Stimulated activated CD4-positive, alpha-beta T cell treated with anti-CD3 and anti-CD28 coated beads, Interleukin-4, amount 100 ng/mL, for 48 hours (primary cell): ENCODE measurements around the gene RASAL2.
"Not testable (repeated sequence)": the region's sequence is repeated elsewhere in the genome, so short reads cannot be mapped to it uniquely, and the experiment has no call there.

Experiments used
- DNase-seq, 2 donors: peaks; one replicate each; pipeline ENCODE4 v3.0.0-alpha.2; 2020; ENCODE audit warnings: low read depth in 2 of 2

Gene RASAL2

DNA sequence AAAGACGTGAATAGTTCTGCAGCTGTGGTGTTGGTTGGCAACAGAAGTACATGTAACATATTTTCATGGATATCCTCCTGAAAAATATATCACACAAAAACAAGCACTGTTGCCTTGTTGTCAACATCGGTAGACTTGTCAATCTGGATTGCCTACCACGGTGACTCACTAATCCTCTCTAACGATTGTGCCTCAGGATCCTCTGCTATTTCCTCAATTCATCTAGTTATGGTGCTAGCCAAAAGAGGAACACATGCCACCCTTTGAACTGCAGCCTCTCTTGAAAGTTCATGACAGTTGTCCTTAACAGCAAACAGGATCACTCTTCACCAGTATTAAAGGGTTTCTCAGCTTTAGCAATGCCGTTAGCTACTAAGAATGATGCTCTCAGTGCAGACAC lies 25.7 kb downstream of the RASAL2 start:
- DNase-seq: no peak

DNA sequence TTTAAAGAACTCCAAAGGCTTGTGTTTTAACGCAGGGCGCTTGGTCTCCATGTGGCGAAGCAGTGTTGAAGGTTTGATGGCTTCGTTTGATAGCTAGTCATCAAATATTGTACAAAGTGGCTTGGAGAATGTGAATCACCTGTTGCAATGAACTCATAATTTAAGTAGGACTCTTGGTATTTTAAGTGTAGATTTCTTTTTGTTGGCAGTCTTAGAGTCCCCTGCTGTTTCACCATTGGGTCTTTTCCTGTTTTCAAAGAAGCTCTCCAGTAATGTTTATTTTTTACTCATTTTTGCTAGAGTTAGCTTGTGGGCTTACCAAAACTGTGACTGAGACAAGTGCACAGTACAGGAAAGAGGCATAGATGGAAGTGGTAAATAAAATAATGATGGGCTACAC lies 26.2 kb downstream of the RASAL2 start:
- no peak for DNase-seq

DNA sequence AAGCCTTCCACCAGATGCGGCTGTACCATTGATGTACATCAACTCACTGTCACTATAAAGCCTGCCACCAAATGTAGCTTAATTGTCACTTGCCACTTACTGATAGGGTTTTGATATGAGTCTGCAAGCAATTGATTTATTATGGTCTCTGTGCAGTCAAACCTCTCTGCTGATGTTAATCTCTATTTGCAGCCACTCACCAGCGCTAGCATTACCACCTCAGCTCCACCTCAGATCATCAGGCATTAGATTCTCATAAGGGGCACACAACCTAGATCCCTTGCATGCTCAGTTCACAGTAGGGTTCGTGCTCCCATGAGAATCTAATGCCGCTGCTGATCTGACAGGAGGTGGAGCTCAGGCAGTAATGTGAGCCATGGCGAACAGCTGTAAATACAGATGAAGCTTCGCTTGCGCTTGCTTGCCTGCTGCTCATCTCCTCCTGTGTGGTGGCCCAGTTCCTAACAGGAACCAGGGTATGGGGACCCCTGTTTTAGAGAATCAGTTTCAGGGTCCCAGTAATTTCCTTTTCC lies 26.7 kb downstream of the RASAL2 start:
- not testable (repeated sequence) for DNase-seq

DNA sequence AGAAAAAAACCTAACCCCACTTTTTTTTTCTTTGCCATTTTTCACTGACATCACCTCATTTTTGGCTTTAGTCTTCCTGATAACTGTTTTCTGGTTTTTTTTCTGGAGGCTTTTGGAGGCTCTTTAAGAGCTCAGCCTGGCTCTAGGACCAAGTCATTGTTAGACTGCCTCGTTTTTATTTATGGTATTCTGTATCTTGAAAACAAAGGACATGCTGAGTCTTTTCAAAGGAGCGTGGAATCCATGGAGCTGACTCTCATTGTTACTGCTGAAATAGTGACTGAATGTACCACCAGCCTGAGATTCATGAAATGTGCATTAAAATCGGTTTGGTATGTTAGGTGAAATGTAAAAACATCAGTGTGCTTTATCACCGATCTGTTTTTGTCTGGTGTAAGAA lies 28.0 kb downstream of the RASAL2 start:
- DNase-seq: no peak

DNA sequence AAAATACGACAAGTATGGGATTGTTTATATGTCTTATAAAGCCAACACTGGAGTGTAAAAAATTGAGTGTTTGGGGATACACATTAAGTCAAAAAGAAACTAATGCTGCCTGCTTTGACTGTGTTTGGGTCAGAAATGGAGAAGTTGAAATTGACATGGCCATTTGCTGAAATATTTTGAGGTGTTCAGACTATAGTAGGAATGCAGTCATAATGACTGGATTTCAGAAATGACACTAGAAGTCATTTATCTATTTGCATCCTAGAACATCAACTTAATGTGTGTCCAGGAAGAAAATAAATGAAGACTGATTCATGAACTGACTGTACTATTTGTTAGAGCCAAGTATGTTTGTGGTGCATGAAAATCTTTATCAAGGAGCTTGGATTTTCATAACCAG lies 28.4 kb downstream of the RASAL2 start:
- DNase-seq: no peak

DNA sequence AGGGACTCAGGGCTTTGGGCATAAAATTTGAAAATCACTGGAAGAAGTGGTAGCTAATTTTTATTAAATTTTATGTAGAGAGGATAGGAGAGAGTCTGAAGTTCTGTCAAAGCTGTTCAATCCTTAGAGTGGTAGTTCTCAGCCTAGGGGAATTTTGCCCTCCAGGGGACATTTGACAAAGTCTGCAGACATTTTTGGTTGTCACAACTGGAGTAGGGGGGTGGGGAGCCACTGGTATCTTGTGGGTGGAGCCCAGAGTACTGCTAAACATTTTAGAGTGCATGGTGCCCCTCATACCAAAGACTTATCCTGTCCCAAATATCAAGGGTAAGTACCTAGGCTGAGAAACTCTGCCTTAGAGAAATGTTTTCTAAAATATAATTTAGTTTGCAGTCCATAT lies 30.2 kb downstream of the RASAL2 start:
- DNase-seq: no peak

DNA sequence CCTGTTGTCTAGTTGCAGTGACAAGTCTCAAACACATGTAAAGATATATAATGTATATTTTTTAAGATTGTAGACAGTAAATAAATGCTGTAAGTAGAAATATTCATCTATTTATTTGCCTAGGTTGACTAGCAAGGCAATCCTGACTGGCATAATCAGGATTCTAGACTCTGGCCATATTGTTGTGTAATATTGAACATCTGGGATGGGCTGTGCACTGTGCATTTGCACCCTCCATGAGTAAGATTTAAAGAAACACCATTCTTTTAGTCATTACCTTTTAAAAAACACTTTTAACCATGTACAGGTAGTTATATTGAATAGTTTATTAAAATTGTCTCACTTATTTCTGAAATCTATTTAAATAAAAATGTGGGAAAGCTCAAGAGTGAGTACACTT lies 32.4 kb downstream of the RASAL2 start:
- no peak for DNase-seq

DNA sequence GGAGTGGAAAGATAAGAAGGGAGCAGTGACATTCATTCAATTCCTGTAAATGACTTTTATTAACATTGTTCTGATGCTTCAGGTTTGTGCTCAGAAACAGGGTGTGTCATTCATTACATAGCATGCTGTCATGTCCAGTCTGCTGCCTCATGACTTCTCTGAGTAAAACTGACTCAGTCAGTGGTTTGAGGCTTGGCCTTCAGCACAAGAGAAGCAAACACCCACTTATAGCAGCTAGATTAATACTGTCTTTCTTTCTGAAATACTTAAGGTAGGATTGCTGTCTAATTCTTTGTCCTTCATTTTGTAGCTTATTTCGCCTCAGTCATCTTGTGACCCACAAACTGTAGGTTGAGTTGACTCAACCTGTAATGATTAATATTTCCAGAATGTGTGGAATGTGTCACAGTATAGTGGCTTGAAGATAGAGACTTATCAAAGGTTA lies 32.9 kb downstream of the RASAL2 start:
- no peak for DNase-seq

DNA sequence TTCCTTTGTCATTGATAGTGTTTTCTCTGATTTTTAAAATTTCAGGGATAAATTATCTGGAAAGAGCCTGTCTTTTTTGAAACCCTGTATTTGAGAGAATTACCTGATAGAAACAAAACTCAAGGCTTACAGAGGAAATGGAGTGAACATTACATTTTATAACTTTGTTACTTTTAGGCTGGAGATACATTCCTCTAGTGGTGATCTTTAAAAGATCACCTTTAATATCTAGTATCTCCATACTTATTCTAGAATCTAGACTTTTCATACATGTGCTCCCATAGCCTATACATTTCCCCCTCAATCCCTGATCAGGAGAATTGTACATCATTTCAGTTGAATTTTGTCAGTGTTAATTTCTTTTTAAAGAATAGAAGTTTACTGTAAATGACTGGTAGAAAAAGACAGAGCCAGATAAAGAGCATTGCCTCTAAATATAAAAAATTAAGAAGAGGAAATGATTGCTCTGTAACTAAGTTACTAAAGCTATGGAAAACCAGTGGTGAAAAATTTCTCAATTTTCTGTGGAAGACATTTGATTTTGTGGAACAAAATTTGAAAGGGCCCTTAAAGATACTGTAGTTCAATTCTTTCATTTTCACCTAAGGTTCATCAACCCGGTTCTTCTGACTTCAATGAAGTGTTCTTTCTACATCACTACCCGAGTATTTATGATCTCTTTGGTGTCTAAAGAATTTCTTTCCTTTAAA lies 33.7 kb downstream of the RASAL2 start:
- DNase-seq: no peak

DNA sequence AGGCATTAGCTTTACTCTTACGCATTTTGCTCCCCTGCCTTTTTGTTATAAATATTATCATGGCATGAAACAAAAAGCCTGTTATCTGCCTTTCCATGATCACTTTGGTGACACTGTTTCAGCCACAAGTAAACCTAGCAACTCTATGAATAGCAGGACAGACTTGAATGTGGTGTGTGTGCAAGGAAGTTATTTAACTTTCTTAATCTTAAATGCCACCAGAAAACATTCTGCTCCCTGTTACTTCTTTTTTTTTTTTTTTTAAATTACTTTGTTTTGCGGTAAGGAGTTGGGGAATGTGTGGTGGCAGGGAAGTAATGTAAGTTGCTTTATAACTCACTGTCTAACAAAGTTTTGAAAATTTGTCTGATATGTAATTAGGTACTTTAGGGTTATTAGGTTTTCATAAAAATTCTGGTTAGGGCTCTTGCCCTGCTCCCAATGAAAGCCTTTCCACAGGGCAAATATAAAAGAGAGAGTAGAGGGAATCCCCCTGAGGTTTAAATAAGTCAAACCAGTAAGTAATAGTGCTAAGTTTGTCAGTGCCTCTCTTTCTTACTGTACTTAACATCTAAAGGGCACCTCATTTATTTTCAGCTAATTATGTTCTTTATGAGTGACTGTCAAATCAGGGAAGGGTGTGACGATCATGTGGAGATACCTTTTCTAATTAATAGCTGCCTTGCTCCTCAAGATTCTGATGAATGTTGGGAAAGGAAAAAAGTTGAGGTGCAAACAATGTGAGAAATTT lies 39.5 kb downstream of the RASAL2 start:
- DNase-seq: no peak

DNA sequence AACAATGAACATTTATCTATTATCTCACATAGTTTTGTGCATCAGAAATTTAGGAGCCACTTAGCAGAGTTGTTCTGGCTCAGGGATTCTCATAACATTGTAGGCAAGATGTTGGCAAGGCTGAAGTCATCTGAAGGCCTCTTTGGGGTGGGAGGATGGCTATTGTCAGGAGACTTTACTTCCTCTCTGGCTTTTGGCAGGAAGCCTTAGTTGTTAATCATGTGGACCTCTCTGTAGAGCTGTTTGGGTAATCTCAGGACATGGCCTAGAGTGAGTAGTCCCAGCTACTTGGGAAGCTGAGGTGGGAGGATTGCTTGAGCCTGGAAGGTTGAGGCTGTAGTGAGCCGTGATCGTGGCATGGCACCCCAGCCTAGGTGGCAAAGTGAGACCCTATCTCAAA lies 40.2 kb downstream of the RASAL2 start:
- no peak for DNase-seq

DNA sequence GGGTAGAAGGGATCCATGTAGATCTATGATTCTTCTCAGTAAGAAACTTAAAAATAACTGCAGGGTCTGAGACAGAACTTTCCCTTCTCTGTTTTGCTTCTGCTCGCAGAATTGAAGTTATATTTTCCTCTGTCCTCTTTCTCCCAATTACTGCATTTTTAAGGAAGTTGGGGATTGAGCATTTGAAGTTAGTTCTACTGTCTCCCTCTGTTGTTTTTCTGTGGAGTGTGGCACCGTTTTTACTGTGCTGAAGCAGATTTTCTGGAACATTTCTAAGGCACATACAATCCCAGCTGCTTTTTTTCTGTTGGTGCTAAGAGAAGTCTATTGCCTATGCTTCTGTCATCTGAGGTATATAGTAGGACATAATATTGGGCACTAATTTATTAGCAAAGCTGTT lies 43.3 kb downstream of the RASAL2 start:
- no peak for DNase-seq

DNA sequence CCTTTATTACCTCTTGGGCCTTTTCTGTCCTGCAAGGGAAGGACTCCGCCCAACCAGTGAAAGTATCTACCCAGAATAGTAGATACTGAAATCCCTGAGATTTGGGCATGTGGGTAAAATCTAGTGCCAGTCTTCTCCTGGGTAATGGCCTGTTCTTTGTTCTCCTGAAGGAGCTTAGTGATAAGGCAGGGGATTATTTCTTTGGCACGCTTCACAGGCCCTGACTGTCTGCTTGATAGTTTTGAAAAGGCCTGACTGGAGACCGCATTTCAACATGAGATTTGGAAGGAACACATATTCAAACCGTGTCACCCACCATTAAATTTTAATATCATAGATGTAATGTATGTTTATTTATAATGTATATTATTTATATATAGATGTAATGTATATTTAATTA lies 48.9 kb downstream of the RASAL2 start:
- no peak for DNase-seq

DNA sequence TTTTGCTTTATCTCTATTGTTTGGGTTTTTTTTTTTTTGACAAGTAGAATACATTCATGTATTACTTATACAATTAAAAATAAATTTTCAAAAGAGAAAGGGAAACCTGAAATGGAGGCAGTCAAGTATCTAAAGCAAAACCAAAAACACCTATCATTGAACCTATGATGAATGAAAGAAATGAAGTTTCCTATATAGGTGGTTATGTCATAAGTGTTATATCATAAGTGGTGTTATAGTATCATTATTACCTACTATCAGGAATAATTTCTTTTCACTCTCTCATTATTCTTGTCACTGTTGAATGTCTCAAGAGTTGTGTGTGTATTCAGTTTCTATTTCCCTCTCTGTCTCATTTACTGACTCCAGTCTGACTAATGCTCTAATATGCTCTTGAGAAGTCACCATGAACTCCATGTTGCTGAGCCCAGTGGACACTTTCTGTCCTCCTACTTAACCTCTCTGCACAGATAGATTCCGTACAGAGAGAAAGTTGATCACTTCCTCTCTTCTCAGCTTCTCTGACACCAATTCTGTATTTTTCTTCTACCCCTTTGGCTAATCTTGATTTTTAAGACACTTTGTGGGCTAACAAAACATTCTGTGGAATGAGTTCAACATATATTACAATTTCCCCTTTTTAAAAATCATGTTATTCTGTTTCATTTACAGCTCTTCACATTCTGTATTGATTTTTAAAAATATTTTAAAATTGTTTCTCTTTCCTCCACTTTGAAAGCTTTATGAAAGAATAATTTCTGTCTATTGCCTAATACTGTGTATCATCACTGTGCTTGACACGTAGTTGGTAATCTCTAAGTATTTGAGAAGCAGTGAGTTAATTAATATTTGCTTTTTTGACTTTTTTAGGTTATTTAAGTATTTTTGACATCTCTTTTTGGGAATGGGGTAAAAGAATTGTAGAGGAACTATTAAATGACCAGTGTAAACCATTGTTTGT lies 50.1 kb downstream of the RASAL2 start:
- no peak for DNase-seq

DNA sequence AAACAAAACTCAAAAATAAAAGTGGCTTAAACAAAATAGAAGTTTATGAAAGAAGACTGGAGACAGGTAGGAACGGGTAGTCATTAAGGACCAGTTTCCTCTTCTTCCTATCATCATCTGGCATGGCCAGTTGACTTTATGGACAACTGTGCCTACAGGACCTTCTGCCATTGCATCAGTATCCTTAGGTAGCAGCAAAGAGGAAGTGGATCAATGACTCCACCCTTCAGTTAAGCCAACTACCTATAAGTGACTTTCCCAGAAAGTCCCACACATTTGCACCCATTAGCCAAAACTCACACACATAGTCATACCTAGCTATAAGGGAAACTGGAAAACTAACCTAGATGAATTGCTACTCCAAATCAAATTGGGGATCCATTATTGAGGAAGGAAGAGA lies 51.7 kb downstream of the RASAL2 start:
- DNase-seq: no peak

DNA sequence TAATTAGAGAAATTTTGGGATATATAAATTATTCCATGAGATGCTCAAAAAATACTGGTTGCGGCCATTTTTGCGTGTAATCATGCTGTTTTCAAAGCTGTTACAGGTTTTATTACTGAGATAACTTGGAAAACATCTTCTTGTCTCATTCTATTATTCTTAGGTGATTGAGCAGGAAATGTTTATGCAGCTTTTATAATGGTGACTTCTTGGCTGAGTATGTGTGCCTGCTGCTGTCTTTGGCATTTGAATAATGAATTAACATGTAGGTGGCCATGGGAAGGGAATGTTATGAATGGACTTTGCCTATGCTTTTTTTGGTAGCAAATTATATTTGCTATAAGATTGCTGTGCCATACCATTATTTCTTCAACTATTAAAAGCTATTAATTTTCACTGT lies 52.5 kb downstream of the RASAL2 start:
- no peak for DNase-seq

DNA sequence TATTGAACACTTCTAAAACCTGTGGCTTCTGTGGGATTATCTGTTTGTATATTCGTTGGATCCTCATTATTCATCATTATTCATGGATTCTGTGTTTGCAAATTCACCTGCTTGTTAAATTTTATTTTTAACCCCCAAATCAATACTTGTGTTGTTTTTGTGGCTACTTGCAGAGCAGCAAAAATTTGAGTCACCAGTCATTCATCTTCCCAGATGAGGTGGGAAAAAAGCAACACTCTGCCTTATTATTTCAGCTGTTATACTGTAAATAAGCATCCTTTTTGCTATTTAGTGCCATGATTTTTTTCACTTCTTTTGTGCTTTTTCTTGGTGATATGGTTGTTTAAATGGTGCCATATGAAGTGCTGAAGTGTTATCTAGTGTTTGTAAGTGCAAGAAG lies 56.7 kb downstream of the RASAL2 start:
- DNase-seq: no peak

DNA sequence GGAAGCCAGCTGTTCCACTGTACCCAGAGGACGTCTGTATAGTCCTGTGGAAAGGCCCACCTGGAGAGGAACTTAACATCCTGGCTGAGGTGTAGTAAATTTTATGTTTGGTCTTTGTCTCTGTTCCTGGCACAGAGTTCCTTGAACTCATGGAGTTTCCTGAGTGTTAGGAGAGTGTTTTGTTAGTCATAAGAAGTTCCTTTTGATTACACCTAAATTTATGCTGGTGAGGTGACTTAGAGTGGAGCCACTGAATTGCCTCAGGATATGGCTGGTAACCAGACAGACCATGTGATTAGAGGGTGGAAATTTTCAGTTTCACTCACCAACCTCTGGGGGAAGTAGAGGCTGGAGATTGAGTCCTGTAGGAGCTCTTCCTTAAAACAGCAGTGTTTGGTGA lies 57.9 kb downstream of the RASAL2 start:
- DNase-seq: no peak

DNA sequence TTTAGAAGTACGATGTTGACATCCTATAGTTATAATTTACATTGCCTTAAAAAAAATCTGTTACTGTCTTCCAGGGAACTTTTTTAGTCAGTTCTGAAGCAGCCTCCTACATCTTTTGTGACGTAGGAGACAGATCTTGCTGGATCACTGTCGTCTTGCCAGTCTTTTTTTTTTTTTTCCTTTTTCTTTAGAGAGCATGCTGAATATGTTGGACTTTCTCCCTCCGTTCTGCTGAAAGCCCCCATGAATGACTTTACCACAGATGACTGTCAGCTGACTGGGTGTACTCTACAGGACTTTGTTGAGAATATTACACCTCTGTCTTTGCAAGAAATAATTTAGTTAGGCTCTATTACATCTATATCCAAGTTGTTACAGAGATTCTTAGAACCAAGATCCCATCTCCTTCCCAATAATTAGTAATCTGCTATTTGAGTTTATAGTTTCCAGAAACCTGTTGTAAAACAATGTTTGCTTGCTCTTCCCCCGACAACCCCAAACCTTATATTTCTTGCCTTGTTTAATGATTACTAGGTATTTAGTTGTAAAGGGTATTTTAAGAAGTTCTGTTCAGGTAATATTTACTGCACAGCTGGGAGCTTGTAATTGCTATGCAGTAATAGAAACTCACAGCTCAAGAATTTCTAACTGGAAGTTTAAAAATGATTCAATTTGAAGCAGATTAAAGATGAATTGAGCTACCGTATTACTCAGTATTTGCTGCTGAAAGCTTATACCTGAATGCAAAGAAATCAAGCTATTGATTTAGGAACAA lies 61.8 kb downstream of the RASAL2 start:
- DNase-seq: no peak

DNA sequence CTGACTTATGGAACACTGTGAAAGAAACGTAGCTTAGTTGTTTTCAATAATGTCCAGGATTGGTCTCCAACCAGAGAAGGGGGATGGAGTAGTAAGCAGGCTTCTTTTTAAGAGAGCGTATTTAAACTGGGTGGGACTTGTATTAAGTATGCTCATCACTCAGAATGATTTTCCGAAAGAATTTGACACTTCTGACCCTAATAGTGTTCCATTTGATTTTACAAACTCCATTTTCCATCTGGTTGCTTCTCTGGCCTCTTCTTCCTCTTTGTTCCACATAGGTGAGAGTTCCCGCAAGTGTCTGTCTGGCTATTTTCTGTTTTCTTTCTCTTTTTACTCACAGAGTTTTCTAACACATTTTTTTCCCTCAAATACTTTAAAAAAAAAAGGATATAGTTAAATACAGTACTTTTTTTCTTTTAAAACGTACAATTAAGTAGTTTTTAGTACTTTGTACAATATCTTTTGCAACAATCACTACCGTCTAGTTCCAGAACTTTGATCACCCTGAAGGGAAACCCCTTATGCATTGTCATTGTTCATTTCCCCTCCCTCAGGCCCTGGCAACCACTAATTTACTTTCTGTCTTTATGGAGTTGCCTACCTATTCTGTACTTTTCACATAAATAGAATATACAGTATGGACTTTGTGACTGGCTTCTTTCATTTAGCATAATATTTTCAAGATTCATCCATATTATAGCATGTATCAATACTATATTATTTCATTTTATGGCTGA lies 67.0 kb downstream of the RASAL2 start:
- no peak for DNase-seq

DNA sequence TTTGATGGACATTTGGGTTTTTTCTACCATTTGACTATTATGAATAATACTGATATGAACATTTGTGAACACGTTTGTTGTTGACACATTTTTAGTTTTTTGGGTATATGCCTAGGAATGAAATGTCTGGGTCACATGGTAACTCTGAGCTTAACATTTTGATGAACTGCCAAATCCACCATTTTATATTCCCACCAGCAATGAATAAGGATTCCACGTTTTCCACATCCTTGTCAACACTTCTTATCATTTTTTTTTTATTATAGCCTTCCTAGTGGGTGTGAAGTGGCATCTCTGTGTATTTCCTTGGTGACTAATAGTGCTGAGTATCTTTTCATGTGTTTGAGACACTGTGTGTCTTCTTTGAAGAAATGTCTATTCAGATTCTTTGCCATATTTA lies 67.6 kb downstream of the RASAL2 start:
- DNase-seq: no peak
